Measurements from ENCODE around the gene AP3D1.

- TF ChIP-seq YY1 (IDR thresholded peaks at IDR 0.05): no peak
- no peak for TF ChIP-seq EGR1 (IDR thresholded peaks at IDR 0.05; ENCODE audit: low read depth in 2 of 2)
- TF ChIP-seq ZBTB33 (IDR thresholded peaks at IDR 0.05): no peak
- no peak for TF ChIP-seq CTCF (IDR thresholded peaks at IDR 0.05; ENCODE audit: low read depth, low read length, missing input control)
- TF ChIP-seq RXRA (IDR thresholded peaks at IDR 0.05): no peak
- no peak for TF ChIP-seq REST (IDR thresholded peaks at IDR 0.05)
- TF ChIP-seq TAF1 (conservative IDR thresholded peaks at IDR 0.05): no peak
These were observed 37.1 kb downstream of the AP3D1 start for GRCh38 chr19:2114218-2114617.
